ENCODE measurements around the gene CBX2. TPM values are rescaled to one million over a fixed set of nuclear protein-coding genes. Genes with fewer than 3 reads are reported as not detected.

CBX2 gene
- total RNA-seq, 1 donor from 2014 or later, result 9.9 TPM

DNA sequence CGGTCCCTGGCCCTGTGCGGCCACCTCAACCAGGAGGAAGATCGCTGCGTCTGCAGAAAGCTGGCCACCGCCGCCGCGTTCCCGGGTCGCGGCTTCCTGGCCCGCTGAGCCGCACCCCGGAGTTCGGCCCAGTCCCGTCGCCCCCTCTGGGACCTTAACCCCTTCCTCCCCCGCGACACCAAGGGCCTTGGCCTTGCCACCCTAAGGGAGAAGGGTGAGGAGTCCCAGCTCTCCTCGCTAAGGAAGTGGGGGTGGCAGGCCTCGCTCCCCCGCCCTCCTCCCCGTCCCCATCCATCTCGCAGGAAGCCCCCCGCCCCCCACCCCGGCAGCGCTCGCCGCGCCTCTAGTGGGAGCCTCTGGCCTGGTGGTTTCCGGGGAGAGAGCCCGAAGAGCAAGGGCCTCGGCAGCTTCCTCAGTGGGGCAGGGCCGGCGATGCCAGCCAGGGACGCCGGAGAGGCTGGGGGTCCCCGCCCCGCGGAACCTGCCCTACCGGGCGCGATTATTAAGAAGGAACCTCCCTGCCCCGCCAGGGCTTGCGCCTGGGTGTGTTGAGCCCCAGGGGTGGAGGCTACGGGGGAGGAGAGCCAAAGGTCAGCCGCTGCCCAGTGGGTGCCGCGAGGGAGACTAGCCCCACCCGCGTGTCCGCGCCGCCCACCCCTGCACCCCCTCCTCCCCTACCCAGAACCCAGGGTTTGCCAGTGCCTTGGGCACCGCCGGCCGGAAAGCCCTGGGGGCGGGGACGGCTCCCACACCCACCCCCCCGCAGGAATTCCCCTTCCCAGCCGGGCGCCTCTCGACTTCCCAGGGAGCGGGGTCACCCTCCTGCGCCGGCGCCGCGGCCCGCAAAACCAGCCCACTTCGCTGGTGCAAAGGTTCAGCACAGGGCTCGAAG is 54.5 kb downstream of the CBX2 start:
- H3K27ac Mint-ChIP-seq (ENCODE audit: unreplicated experiment), result peak overlapping the region; percentile 81
- TF ChIP-seq, protein P1, sequence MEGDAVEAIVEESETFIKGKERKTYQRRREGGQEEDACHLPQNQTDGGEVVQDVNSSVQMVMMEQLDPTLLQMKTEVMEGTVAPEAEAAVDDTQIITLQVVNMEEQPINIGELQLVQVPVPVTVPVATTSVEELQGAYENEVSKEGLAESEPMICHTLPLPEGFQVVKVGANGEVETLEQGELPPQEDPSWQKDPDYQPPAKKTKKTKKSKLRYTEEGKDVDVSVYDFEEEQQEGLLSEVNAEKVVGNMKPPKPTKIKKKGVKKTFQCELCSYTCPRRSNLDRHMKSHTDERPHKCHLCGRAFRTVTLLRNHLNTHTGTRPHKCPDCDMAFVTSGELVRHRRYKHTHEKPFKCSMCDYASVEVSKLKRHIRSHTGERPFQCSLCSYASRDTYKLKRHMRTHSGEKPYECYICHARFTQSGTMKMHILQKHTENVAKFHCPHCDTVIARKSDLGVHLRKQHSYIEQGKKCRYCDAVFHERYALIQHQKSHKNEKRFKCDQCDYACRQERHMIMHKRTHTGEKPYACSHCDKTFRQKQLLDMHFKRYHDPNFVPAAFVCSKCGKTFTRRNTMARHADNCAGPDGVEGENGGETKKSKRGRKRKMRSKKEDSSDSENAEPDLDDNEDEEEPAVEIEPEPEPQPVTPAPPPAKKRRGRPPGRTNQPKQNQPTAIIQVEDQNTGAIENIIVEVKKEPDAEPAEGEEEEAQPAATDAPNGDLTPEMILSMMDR (IDR thresholded peaks at IDR 0.05), result no peak
- no peak for DNase-seq (ENCODE audit: extremely low spot score, unreplicated experiment)

DNA sequence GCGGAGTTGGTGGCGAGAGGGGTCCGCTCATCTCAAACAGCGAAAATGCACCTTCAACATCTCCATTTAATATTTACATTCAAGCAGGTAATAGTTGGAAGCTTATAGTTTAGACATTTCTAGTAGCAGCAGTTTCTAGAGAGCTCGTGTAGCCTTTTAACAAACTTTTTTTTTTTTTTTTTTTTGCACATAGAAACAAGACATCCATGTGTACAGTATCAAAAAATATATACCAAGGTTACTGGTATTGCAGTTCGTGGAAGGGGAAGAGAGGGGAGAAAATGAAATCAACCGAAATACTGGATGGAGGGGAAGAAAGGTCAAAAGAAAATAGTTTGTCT is 55.1 kb downstream of the CBX2 start:
- Mint-ChIP-seq H3K9me3 (ENCODE audit: unreplicated experiment) (no peaks in the 10 kb centered on the region), H3K4me3 (ENCODE audit: unreplicated experiment) (peak overlapping the region; percentile 45), H3K4me1 (ENCODE audit: unreplicated experiment) (peaks cover 41% of the 10 kb centered on the region), H3K27ac (ENCODE audit: unreplicated experiment) (peak overlapping the region; percentile 81), H3K27me3 (ENCODE audit: unreplicated experiment) (no peaks in the 10 kb centered on the region), H3K36me3 (ENCODE audit: unreplicated experiment) (peaks cover 10% of the 10 kb centered on the region)
- TF ChIP-seq, protein P1 (IDR thresholded peaks at IDR 0.05), result no peak
- no peak for DNase-seq (ENCODE audit: extremely low spot score, unreplicated experiment)

More for the DNA sequence above, 54.5 kb downstream of the CBX2 start:
- Mint-ChIP-seq H3K4me1 (ENCODE audit: unreplicated experiment) (peaks cover 35% of the 10 kb centered on the region), H3K36me3 (ENCODE audit: unreplicated experiment) (peaks cover 10% of the 10 kb centered on the region), H3K9me3 (ENCODE audit: unreplicated experiment) (no peaks in the 10 kb centered on the region), H3K4me3 (ENCODE audit: unreplicated experiment) (peak overlapping the region; percentile 45), H3K27me3 (ENCODE audit: unreplicated experiment) (no peaks in the 10 kb centered on the region)

DNA sequence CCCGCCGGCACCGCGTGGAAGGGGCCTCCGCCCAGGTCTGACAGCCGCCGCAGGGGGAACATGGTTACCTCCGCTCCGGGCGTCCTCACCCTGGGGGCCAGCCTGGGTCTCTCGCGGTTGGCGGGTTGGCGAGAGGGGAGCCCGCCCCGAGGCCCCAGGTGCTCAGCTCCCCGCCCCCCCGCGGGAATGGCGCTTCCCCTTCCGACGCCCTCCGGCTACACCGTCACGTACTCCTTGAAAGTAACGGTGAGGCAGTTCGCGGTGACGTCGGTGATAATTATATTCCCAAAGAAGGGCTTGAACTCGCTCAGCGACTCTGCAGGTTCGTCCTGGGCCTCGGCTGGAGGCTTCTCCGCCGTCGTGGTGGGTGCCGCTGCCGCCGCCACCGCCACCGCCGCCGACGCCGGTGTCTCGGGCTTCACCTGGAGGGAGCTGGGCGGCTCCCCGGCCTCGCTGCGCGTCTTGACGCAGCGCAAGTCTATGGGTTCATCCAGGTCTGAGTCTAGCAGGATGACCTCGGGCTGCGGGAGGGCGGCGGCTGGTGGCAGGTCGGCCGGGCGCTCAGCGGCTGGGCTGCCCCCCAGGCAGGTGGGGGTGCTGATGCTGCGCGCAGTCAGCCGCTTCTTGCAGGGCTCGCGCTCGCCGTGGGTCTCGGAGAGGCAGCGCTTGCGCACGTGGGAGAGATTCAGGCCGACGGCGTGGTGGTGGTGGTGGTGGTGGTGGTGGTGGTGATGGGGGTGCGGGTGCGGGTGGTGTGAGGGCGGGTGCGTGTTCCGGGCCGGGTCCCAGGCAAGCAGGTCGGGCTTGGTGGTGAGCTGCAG is 56.0 kb downstream of the CBX2 start:
- no peak overlapping the region for H3K4me3 Mint-ChIP-seq (ENCODE audit: unreplicated experiment)
- peaks cover 10% of the 10 kb centered on the region for H3K36me3 Mint-ChIP-seq (ENCODE audit: unreplicated experiment)
- H3K27ac Mint-ChIP-seq (ENCODE audit: unreplicated experiment), result no peak overlapping the region
- no peaks in the 10 kb centered on the region for H3K27me3 Mint-ChIP-seq (ENCODE audit: unreplicated experiment)
- peaks cover 40% of the 10 kb centered on the region for H3K4me1 Mint-ChIP-seq (ENCODE audit: unreplicated experiment)
- TF ChIP-seq, protein P1 (IDR thresholded peaks at IDR 0.05), result no peak
- no peaks in the 10 kb centered on the region for H3K9me3 Mint-ChIP-seq (ENCODE audit: unreplicated experiment)
- peak; percentile 84 for DNase-seq (ENCODE audit: extremely low spot score, unreplicated experiment)

DNA sequence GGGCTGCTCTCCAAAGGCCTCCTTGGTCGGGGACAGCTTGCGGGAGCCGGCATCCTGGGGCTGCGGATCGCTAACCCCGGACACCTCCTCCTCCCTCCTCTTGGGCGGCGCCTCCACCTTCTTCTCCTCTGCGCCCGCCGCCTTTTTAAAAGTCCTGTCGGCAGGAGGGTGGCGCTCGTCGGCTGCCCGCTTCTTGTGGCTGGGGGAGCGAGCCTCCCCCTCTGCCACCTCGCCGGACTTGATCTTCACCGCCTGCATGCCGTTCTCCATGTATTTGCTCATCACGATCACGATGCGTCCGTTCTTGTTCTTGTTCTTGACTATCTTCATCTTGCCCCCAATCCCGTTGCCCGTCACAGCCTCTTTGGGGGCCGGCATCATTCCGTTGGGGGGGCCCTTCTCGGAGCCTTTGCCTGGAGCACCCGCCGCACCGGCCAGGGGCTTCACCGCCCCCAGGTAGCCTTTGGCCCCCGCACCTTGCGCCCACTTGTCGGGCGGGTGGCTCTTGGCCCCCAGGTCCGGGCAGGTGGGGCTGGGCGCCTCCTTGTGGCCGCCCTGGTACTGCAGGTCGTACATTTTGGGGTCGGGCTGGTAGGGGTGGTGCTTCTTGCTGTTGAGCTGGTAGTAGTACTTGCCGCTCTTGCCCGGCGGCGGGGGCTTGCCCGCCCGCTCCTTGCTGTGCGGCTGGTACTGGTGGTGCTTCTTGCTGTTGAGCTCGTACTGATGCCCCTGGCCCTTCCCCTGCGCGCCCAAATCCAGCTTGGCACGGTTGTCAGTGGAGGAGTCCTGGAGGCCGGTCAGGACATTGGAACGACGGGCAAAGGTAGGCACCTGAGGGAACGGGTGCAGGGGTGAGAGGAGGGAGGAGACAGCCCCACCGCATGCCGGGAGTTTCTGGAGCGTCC is 56.9 kb downstream of the CBX2 start:
- no peak overlapping the region for H3K27ac Mint-ChIP-seq (ENCODE audit: unreplicated experiment)
- no peak overlapping the region for H3K4me3 Mint-ChIP-seq (ENCODE audit: unreplicated experiment)
- no peaks in the 10 kb centered on the region for H3K27me3 Mint-ChIP-seq (ENCODE audit: unreplicated experiment)

More for the DNA sequence above, 56.9 kb downstream of the CBX2 start:
- Mint-ChIP-seq H3K9me3 (ENCODE audit: unreplicated experiment) (no peaks in the 10 kb centered on the region), H3K4me1 (ENCODE audit: unreplicated experiment) (peaks cover 37% of the 10 kb centered on the region), H3K36me3 (ENCODE audit: unreplicated experiment) (peaks cover 10% of the 10 kb centered on the region)
- TF ChIP-seq, protein P1 (IDR thresholded peaks at IDR 0.05), result peak; percentile 78
- peak; percentile 86 for DNase-seq (ENCODE audit: extremely low spot score, unreplicated experiment)
